DMS153 treated with DMSO at 0.1 percent for 48 hours (cell line): ENCODE results near the gene MICAL3.

Experiments
- DNase-seq: peaks from one replicate; lab custom pipeline; 2025; ENCODE audit not compliant: unreplicated experiment; lab: John Stamatoyannopoulos, UW

The MICAL3 gene

DNA sequence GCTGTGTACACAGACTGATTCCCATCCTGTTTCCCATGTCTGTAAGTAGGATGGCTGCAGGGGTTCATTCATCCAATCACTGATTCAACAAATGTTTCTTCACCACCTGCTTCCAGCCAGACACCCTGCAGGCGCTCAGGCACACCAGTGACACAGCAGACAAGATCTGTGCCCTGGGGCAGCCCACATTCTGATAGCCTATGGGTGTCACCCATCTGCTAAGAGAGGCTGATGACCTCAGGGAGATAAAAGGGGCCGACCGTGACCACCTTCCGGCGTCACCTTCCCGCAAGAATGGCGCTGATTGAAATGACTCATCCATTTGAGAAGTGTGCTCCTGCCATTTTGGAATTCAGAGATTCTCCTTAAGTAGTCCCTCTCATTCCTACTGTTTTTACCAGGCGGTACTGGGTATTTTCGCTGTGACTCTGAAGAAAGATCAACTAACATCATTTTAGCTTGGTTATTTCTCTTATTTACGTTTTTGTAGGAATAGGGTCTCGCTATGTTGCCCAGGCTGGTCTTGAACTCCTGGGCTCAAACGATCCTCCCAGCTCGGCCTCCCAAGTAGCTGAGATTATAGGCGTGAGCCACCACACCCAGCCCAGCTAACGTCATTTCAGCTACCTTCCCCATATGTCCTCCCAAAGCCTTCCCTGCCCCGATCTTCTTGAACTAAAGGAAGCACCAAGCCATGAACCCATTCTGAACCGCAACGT, 176.8 kb downstream of the MICAL3 start:
- DNase-seq, result no peak

DNA sequence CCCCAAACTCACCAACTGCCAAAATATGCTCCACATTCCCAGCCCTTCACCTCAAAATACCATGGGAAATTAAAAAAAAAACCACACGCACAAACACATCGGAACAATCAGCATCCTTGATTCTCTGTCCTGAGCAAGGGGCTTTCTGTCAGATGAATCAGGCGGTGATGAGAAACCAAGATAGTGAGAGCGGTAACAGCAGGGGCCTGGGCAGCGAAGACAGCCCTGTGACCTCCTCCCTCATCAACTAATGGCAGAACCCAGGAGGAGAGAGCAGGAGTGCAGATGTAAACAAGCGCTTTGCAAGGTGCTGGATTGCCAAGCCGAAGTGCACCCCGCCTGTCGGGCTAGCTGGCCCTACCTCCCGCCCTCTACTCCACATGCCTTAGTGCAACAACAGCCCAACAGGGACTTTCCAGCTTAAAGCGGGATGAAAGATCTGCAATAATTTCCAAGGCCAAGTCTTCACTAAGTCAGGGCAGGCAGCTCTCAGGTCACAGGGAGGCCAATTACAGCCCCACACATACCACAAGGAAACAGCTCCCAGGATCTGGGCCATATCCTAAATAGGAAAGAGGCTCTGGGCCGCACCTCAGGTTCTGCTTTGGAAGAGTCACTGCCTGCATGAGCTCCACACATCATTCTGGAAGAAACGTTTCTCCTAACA, 177.9 kb downstream of the MICAL3 start:
- DNase-seq, result no peak

DNA sequence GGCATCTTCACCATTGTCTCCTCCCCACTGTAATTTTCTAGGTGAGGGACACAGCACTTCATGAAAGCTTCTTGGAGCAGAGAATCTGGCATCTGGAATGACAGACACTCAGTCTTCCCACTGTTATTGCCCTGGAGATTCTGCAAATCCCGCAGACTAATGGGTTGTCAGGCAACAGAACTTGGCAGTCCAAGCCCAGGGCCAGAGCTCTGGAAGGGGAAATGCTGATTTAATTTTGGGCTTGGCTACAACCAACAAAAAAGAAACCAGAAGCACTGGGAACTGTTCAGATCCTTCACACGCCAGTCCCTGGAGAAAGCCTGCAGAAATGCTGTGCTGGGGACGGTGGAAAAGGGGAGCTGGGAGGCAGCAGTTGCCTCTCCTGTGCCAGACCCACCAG, 178.6 kb downstream of the MICAL3 start:
- DNase-seq, result no peak

DNA sequence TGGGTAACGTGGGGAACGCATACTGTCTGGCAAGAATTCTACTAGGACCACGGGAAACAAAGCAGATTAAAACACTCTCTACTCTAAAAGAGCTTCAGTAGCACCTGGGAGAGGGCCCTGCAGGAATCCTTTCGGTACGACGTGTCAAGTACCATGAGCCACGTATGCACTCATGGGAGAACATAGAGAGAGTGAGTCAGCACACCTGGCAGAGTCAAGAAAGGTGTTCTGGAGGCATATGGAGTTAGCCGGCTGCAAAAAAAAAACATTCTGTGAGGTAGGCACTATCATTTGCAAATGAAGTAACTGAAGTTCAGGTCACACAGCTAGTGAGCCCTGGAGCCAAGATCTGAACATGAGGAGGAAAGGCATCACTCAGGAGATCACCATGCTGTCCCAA, 179.0 kb downstream of the MICAL3 start:
- no peak for DNase-seq

DNA sequence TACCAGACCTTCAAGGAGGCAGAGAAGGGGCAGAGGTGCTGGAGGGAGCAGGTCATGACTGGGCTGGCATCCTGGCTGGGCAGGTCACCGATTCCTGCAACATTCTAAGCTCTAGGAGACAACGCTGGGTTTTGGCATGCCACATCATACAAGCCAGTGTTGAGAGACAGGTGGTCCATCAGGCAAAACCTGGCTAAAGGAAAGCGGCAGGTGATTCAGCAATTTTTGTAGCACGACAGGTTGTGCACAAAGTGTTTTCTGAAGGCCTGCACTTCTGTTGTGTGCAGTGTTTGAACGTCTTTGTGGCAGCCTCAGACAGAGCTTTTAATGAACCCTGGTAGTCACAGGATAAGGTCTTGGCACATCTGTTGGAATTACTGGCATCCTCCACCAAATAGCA, 180.2 kb downstream of the MICAL3 start:
- no peak for DNase-seq

DNA sequence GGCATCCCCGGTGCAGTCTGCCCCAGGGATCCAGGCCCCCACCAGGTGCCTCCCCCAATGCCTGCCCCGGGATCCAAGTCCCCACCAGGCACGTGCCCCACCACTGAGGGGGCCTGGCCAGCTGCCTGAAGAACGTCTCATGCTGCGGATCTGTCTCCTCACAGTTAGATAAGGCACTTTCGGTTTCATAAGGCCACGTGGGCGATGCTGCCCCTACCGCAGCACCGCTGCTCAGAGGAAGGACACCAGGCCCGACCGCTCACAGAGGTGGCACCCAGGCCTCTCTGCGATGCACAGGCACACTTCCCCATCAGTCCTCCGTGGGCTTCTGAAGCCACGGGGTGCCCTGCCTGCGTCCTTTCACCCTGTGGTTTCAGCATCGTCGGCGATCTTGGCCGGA, 182.0 kb downstream of the MICAL3 start:
- DNase-seq, result no peak

DNA sequence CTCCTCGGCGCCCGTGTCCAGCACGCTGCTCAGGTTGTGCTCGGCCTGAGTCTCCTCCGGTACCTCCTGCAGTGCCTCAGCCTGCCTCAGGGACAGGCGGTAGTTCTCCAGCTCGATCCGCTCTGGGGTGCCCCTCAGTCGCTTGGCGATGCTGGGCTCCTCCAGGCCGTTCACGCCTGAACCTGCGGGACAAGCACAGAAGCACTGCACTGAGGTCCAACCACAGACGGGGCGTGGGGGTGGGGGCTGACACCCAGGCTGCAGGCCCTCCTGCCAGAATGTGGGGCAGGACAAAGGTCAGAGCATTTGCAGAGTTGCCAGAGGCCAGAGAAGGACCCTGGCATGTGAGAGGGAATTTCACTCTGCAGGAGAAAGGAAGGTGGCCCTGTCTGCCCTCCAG, 182.5 kb downstream of the MICAL3 start:
- no peak for DNase-seq

DNA sequence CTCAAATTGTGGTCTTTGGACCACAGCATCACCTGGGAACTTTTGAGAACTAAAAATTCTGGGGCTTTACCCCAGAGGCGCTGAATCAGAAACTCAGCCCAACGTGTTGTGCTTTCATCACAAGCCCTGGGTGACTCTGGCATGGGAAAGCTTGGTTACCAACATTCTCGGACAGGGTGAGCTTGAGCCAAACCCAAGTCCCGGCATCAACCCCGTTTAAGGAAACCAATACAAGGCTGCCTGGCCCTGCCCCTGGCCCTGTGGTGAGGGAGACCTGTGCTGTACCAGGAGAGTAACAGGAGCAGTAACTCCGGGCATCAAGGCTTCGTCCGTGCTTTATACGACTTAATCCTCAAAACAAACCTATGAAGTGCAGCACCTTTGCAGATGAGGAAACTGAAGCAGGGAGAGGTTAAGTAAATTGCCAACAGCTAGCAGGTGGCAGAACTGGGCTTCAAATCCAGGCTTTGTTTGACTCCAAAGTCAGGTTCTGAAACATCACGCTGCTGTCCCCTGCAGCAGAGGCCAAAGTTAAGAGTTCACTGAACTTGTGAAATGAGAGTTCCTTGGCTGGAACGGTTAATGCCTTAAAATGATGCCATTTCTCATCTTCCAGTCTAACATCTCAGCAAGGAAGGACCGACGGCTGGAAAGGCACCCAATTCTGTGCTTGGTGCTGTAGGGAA, 186.0 kb downstream of the MICAL3 start:
- DNase-seq, result no peak

DNA sequence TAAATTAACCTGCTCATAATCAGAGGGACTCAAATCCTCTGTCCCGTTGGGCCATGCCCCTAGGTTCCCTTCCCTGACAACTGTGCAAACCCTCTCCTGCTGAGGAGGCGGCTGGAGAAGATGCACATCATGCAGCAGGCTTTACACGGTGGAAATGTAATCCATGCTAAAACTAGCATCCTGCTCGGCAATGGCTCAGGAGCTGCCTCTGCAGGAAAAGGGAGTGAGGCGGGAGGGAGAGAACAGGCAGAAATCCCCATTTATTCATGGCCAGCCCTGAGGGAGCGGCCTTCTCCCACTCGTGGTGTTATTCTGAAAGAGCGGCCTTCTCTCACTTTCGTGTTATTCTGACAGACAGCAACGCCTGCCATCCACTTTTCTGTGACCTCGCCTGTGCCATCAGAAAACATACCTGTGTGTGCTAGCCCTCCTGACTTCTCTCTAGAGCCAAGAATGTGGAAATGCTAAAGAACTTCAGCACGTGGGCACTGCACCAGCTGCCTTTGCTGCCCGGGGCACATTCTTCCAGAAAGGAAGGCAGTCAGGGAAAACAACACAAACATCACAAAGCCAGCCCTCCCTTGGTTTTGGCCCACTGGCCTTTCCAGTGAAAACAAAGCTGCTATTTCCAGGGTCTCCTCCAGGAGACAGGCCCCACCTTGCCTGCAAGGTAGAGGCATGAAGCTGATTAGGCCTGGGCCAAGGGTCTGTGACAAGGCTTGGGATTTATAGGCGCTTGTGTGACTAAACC, 187.2 kb downstream of the MICAL3 start:
- no peak for DNase-seq

DNA sequence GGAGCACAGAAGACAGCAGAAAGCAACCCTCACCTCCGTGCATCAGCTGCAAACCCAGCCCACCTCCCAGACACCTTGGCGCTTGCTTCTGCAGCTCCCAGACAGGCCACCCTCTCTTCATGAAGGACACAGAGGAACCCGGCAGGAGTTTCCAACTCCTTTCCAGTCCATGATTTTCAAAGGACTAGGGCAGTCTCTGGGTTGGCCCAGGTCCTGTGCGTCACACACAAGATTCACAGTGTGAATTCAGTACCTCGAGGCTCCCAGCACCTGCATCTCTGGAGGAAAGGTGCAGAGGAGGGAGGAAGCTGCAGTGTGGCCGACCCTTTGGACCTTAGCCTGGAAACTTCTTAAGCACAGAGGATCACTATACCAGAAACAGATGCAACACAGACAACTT, 189.1 kb downstream of the MICAL3 start:
- no peak for DNase-seq

DNA sequence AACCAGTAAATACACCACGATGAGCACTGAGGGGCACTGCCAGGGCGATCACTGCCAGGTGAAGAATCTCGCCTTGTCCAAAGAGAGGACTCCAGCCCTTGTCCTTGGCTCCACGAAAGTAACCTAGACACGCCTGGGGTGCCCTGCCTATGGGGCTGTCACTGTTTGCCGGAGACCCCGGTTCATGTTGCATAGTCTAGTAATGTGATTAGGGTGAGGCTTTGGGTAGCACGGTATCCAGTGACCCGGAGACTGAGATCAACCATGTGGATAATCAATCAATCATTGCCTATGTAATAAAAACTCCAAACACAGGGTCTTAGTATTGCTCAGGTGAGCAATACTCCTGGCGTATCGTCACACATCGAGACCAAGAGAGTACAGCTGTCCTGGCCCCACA, 190.9 kb downstream of the MICAL3 start:
- DNase-seq, result no peak

DNA sequence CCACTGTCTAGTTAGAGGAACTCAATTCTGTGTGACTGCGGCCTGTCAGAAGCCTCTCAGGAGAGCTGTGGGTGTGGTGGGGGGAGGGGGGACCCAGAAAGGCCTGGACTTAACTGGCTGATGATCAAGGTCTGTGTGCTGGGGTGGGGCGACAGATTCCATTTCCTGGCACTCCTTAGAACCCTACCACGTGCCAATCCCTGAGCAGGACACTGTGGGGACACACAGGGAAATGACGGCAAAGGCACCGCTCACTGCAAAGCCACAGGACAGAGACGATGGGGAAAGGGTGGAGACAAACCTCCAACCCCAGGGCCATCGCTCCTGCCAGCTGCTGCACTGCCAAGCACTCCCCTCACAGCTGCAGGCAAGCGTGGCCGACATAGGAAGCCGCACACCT, 191.7 kb downstream of the MICAL3 start:
- DNase-seq, result no peak

DNA sequence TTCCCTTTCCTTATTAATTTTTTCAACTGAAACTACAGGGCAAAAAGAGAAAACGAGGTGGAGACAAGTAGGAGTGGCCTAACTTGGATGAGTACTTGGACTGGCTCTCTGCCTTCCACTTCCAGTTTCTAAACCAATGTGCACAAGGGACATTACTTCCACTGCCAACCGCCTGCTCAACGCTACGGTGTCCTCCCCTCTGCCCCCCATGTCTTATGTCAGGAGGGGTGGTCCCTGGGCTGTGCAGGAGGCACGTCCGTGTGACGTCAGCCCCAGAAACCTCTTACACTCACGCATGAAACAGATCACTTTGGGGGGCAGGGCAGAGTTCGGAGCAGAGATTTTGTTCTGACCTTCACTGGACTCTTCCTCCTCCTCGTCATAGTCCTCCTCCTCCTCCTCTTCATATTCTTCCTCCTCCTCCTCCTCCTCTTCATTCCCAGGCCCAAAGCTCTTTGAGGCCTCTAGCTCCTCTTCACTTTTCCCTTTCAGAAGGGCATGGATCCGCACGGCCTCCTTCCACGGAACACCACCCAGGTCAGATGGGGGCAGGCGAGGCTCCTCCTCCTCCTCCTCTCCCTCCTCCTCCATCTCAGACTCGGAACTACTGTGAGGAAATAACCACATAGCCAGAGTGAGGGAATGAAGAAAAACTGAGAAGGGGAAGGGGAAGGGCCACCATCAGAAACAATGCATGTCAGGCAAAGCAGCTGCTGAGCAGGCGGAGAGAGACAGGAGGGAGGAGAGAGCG, 192.7 kb downstream of the MICAL3 start:
- no peak for DNase-seq

DNA sequence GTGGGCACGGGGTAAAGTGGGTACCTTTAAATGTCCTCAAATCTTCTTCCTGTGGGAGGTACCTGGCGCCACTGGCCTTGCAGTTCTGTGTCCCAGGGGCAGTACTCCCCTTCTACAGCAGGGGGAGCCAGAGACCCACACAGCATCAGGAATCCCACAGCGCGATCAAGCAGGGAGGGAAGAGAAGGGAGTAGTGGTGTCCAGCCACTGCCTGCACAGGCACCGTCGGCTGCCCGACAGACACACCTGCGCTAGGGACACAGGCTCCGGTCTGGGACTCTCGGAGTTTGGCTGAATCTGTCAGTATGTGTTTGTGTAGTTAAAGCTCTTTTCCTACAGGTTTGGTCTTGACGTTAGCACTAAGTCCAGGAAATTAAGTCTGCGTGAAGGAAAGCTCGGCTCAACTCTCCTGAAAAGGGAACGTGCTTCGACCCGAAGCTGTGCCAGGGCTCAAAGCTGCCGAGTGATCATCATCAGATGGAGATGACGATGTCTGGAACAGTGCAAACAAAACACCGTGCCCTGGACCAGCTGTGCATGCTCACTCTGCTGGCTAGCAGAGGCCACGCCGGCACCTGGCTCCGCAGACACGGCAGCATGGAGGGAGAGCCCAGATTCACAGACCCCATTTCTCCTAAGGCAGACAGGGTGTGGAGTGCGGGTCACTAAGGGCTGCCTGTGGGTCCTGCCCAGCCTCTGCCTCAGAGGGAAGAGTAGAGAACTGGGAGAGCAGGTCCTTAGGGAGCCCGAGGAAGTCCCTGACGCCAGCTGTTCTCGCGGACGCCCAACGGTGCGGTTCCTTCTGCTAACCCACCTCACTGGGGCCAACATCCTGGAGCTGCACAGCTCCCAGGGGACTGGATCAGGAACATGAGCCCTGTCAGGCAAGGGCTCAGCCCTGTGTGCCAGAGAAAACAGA, 194.1 kb downstream of the MICAL3 start:
- DNase-seq, result peak; percentile 51

DNA sequence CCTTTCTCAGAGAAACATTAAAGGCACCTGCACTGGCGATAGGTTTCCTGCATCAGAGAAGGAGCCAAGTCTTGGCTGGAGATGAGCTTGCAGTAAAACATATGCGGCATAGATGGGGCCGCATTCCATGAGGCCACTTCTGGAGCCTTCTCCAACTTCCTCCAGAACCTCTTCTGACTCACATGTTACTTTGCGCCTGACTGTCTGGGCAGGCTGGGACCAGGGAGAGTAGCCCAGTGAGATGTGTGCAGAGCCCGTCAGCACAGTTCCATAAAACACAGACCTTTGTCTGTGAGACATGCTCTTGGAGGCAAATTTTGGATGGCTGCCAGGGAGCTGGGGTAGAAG, 194.7 kb downstream of the MICAL3 start:
- DNase-seq, result no peak

DNA sequence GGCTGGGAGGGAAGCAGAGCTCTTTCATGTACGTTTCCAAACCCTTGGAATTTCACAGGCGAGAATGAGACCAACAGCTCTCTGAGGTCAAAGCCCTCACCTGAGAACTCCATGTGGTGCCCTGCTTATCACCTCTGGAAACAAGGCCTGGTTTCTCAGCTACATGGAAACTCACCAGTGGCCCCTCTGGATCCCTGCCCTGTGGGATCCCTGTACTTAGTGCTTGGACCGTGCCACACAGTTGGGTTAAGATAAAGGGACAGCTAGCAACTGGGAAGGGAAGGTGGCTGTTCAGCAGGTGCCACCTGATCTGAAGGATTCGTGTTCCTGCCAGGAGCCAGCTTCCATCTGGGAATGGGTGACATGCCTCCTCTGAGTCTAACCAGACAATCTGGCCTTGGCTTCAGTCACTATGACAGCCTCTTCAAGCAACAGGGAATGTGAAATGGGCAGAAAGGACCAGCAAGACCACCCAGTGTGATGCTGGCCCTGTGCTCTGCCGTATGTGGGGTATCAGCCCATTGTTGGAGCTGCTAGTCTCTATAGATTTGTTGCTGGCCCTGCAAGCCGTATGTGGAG, 195.8 kb downstream of the MICAL3 start:
- no peak for DNase-seq

DNA sequence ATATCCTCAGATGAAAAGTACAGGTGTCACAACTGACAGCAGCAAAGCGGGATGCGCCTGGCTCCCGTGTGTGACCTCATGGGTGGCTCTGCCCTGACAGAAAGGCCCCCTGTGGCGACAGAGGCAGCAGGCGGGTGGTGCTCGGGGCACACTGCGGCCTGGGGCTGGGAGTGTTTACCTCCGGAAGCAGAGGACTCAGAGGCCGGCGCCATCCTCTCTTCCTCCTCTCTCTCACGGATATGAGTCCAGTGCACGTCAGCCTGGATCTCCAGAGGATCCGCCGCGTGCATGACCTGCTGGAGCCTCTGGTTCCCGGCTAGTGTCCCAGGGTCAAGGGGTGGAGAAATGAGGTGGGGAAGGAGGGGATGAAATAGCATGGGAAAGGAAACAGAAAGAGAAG, 196.9 kb downstream of the MICAL3 start:
- DNase-seq, result no peak

DNA sequence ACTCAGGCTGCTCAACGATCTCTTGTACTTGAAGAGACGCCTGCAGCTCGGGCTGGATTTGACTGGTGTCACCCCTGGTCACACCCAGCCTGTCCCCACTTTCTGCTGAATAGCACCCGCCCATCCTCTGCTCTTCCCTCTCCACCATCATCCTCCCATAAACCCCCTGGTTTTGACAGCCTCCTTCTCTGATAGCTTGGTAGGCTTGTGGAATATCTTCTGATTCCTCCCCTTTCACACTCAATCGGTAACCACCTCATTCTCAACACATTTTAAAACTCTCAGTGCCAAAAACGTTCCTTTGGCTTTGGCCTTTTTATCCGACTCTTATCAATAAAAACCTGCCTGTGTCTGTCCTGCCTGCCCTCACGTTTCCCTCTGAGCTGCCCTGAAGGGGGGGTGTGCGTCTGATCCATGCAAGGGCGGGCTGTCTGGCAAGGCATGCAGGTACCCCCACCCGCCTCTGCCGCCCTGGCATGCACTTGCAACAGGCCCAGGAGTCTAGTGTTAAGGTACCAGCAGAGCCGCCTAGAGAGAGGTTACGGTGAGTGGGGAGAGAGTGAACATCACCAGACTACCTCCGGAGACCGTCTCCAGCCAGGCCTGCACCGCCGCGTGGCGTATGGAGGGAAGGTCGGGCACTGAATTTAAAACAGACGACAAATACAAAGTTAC, 198.3 kb downstream of the MICAL3 start:
- no peak for DNase-seq

DNA sequence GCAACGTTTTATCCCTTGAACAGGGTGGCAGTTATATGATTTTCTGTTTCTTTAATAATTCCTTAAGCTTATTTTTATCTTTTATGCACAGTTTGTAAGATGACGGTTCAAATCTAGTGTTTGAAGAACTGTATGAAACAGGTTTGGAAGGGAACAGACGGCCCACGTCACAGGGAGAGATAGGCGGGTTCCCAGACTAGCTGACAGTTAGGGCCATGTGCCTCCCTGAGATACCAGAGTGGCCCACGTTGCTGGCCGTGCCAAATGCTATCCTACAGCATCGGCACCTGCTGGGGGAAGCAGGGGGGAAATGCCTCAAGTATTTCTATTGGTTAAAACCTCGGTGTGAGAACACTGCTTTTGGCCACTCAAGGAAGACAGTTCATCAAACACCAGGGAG, 199.9 kb downstream of the MICAL3 start:
- DNase-seq, result no peak
